GM12875 (cell line): ENCODE results near the gene CLK4.
"Not testable (repeated sequence)": the region's sequence is repeated elsewhere in the genome, so short reads cannot be mapped to it uniquely, and the experiment has no call there.

Source experiments
- H3K4me3 ChIP-seq: one replicate; pipeline ENCODE4 v1.5.1; 2011; ENCODE audit warnings: low read depth, low read length, control low read depth
- TF ChIP-seq, protein P1 (sequence below): IDR thresholded peaks from 2 replicates; pipeline ENCODE4 v1.5.1; 2011; ENCODE audit warnings: low read depth, mild to moderate bottlenecking, control low read depth, inconsistent platforms, low read length, moderate library complexity, borderline replicate concordance; ENCODE audit not compliant: insufficient read depth

CLK4 gene

DNA sequence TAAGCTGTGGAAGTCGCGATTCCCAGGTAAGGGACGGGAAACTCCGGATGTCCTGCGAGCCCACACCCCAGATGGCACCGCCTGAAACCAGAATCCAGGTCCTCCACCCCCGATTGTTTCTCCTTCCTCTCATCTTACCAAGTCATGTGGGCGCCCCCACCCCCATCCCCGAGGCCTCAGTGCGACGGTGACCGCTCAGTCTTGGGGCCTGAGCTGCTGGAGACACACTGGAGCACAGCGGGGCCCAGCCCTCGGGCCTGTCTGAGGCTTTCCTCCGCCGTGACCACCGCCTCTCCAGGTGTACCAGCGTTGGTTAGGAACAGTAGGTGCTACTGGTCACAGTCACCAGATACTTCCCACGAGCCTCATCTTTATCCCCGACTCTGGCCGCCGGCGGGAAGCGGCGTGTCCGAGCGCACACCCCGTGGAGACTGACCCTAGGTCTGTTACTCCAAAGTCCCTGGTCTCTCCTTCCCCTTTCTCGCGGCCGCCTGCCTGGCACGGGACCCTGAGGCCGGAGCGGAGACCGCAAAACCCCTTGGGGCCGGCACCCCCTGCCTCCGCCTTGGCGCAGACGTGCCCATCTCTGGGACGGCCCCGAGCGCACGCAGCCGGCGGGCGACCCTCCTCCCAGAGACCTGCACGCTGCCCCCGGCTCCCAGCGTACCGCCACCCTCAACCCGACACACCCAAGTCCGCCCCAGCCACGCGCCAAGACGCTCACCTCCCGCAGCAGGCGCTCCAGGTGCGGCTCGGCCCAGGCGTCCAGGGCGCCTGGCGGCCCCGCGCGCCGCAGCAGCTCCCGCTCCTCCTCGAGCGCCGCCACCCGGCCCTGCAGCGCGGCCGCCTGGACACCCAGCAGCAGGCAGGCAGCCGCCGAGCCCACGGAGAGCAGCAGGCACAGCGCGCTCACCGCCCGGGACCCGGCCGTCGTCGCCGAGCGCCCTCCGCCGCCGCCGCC lies 37.4 kb downstream of the CLK4 start:
- no peak overlapping the region for H3K4me3 ChIP-seq
- TF ChIP-seq, protein P1, sequence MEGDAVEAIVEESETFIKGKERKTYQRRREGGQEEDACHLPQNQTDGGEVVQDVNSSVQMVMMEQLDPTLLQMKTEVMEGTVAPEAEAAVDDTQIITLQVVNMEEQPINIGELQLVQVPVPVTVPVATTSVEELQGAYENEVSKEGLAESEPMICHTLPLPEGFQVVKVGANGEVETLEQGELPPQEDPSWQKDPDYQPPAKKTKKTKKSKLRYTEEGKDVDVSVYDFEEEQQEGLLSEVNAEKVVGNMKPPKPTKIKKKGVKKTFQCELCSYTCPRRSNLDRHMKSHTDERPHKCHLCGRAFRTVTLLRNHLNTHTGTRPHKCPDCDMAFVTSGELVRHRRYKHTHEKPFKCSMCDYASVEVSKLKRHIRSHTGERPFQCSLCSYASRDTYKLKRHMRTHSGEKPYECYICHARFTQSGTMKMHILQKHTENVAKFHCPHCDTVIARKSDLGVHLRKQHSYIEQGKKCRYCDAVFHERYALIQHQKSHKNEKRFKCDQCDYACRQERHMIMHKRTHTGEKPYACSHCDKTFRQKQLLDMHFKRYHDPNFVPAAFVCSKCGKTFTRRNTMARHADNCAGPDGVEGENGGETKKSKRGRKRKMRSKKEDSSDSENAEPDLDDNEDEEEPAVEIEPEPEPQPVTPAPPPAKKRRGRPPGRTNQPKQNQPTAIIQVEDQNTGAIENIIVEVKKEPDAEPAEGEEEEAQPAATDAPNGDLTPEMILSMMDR: no peak

DNA sequence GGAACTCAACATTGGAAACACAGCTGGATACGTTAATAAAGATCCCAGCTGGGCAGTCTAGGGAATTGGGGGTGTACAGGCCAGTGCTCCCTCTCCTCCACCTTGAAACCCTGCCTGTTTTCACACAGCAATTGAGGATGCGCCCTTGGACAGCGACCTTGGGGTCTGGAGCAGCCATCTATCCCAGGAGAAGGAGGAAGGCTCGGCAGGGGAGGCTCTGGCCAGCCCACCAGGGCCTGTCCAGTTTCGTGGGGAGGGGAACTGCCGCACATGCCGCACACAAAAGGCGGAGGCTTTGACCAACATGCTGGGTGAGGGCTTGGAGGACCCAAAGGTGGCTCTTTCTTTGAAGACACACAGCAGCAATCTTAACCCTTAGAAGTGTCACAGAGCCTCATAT lies 38.1 kb downstream of the CLK4 start:
- H3K4me3 ChIP-seq: no peak overlapping the region
- TF ChIP-seq, protein P1: no peak

DNA sequence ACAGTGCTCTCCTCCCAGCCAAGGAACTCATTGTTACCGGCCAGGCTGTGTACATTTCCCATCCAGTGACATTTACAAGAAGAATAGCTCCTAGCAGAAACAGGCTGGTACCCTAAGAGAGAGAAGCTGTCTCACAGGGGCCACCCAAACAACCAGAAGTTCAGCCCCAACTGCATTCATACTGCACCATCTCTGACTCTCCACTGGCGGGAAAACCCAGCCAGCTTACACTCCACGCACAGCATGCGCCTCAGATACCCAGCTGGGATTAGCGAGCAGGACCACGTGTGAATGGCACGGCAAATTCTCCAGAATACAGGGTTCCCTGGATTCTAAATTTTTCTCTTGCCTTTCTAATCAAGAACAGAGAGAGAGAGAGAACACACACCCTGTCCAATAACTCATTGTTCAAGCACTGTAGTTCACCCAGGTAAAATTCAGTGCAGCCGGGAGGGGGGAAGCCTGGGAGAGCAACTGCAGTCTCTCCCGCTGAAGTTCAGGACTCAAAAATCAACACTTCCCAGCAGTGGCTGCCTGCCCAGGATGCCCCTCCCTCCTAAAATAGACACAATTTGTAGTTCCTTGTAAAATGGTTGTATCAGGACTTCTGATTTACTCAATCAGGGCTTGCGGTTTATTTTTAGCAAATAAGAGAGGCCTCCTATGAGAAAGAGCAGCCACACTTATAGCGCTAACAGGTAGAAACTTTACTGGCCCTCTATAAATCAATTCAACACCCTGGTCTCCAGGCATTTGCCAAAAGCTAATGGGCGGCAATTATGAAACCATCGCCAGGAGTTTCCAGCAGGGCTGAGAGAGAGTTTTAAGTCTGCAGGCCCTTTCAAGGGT lies 38.9 kb downstream of the CLK4 start:
- TF ChIP-seq, protein P1: no peak

DNA sequence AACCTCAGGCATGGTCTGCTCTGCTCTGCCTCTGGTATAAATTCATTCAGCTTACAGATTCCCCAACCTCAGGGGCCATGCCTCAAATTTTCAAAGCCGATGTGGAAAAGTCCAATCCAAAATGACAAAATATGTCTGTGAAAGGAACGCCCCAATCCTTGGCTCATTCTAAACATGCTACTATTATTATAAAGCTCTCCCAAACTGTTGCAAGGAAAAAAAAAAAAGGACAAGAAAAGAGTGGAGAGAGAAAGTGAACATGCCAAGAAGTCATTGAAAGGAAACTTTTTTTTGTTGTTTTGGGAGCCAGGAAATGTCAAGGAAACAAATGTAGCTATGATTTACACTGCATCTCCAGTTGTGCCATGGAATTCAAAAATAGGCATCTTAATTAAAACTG lies 40.5 kb downstream of the CLK4 start:
- no peak overlapping the region for H3K4me3 ChIP-seq
- TF ChIP-seq, protein P1: no peak

More for the DNA sequence above, 38.9 kb downstream of the CLK4 start:
- H3K4me3 ChIP-seq: no peak overlapping the region

DNA sequence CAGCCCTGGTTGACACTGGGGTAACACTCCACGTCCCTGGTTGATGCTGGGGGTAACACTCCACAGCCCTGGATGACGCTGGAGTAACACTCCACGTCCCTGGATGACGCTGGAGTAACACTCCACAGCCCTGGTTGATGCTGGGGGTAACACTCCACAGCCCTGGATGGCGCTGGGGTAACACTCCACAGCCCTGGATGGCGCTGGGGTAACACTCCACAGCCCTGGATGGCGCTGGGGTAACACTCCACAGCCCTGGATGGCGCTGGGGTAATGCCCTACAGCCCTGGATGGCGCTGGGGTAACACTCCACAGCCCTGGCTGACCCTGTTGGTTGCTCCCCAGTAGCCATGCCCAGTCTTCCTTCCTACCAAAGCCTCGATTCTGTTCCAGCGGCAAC lies 41.4 kb downstream of the CLK4 start:
- not testable (repeated sequence) for H3K4me3 ChIP-seq

DNA sequence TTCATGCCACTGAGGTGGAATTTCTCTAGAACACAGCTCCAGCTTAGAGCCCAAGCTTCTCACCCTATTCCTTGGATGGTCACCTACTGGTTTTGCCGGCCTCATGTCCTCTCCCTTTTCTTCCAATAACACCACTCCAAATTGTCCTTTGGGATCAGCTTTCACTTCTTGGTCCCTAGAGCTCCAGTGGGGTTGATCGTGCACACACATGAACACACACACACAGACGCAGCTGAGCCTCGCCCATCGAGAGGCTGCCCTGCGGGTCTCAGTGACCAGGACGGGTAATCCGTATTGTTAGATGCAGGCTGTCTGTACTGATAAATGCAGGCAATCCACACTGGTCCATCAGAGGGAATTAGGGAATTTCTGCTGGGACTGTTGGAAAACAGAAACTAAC lies 43.6 kb downstream of the CLK4 start:
- TF ChIP-seq, protein P1: no peak

DNA sequence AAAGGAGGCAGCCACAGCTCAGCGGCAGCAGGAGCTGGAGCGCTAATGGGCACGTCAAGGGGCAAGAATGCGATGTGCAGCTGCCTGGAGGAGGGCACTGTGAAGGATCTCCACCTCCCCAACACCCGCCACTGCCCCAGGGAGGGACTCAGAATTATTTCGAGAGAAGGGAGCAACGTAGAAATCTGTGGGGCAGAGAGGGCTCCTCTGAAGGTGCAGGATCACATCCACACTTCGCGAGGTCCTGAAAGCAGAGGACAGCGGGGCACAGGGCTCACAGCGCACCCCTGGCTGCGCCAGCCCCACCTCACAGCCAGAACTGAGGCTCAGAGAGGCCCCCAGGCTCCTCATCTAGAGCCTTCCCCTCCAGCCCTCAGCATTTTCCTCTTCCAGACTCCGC lies 44.6 kb downstream of the CLK4 start:
- TF ChIP-seq, protein P1: no peak

More for the DNA sequence above, 43.6 kb downstream of the CLK4 start:
- no peak overlapping the region for H3K4me3 ChIP-seq

More for the DNA sequence above, 44.6 kb downstream of the CLK4 start:
- no peak overlapping the region for H3K4me3 ChIP-seq
